ENCODE results near the gene MPND. TPM values are rescaled to one million over a fixed set of nuclear protein-coding genes. Genes with fewer than 3 reads are reported as not detected.

Gene MPND
- total RNA-seq, 1 experiment from 2014 or later: 22.6 TPM

DNA sequence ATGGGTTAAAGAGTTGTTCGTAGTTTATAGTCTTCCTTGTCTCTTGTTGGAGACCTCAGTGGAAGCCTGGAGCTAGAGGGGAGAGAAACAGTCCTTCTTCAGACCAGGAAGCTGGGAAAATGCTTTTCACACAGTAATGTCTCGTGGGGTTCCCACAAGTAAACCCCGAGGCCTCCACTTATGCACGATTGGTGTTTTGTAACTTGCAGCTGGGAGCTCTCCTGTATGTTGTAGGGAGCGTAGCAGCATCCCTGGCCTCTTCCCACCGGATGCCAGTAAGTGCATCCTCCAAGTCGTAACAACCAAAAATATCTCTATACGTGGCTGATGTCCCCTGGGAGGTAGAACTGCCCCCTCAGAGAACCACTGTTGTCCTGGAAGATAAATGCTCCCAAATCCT is 62.6 kb downstream of the MPND start:
- POLR2A ChIA-PET (ENCODE audit: low non-redundant PET): no interaction called here
- CTCF ChIA-PET: no interaction called here

GRCh38 chr19:4406626-4407025 is 63.3 kb downstream of the MPND start:
- DNase-seq (ENCODE audit: low spot score): no peak
- H3K36me3 ChIP-seq (ENCODE audit: insufficient read depth, low read length, poor library complexity, severe bottlenecking): peaks cover 62% of the 10 kb centered on the region

More for the DNA sequence above, 62.6 kb downstream of the MPND start:
- Histone ChIP-seq H3K9me3 (ENCODE audit: low read depth, low read length, poor library complexity, severe bottlenecking) (no peaks in the 10 kb centered on the region), H3K27me3 (replicated peaks; ENCODE audit: insufficient read depth, low read depth, low read length, poor library complexity) (no peaks in the 10 kb centered on the region), H3K4me1 (ENCODE audit: insufficient read depth, low read length, poor library complexity, severe bottlenecking) (peaks cover 3% of the 10 kb centered on the region), H3K4me3 (ENCODE audit: low read depth, low read length, poor library complexity, severe bottlenecking) (no peak overlapping the region), H3K36me3 (ENCODE audit: insufficient read depth, low read length, poor library complexity, severe bottlenecking) (peaks cover 56% of the 10 kb centered on the region), H3K27ac (ENCODE audit: low read depth, low read length, poor library complexity, severe bottlenecking) (no peak overlapping the region)
- no peak for TF ChIP-seq EZH2 (IDR thresholded peaks at IDR 0.05; ENCODE audit: borderline replicate concordance, low read depth, low read length, poor library complexity, severe bottlenecking)
- no peak for TF ChIP-seq CTCF (conservative IDR thresholded peaks at IDR 0.05; ENCODE audit: low read depth, low read length)
- no peak for DNase-seq (ENCODE audit: low spot score)
- intact Hi-C loops (cut with micrococcal nuclease; ENCODE audit: unreplicated experiment): no loop called here
- BruUV-seq (replicated peaks): TSS peak; percentile 4

GRCh38 chr19:4409123-4409933 is 66.0 kb downstream of the MPND start:
- Histone ChIP-seq H3K36me3 (ENCODE audit: insufficient read depth, low read length, poor library complexity, severe bottlenecking) (peaks cover 83% of the 10 kb centered on the region), H3K9me3 (ENCODE audit: low read depth, low read length, poor library complexity, severe bottlenecking) (no peaks in the 10 kb centered on the region), H3K27ac (ENCODE audit: low read depth, low read length, poor library complexity, severe bottlenecking) (no peak overlapping the region), H3K4me1 (ENCODE audit: insufficient read depth, low read length, poor library complexity, severe bottlenecking) (peaks cover 4% of the 10 kb centered on the region), H3K4me3 (ENCODE audit: low read depth, low read length, poor library complexity, severe bottlenecking) (no peak overlapping the region), H3K27me3 (replicated peaks; ENCODE audit: insufficient read depth, low read depth, low read length, poor library complexity) (no peaks in the 10 kb centered on the region)
- no peak for TF ChIP-seq EZH2 (IDR thresholded peaks at IDR 0.05; ENCODE audit: borderline replicate concordance, low read depth, low read length, poor library complexity, severe bottlenecking)
- TF ChIP-seq CTCF (conservative IDR thresholded peaks at IDR 0.05; ENCODE audit: low read depth, low read length): no peak
- TSS peak; percentile 38 for BruUV-seq (replicated peaks)
- ChIA-PET CTCF (no interaction called here), POLR2A (ENCODE audit: low non-redundant PET) (no interaction called here)
- DNase-seq (ENCODE audit: low spot score): no peak
- intact Hi-C loops (cut with micrococcal nuclease; ENCODE audit: unreplicated experiment): no loop called here

More at GRCh38 chr19:4406626-4407025, 63.3 kb downstream of the MPND start:
- no peak overlapping the region for H3K4me3 ChIP-seq (ENCODE audit: low read depth, low read length, poor library complexity, severe bottlenecking)
- intact Hi-C loops (cut with micrococcal nuclease; ENCODE audit: unreplicated experiment): no loop called here
- TF ChIP-seq CTCF (conservative IDR thresholded peaks at IDR 0.05; ENCODE audit: low read depth, low read length) (no peak), EZH2 (IDR thresholded peaks at IDR 0.05; ENCODE audit: borderline replicate concordance, low read depth, low read length, poor library complexity, severe bottlenecking) (no peak)
- no peak overlapping the region for H3K27ac ChIP-seq (ENCODE audit: low read depth, low read length, poor library complexity, severe bottlenecking)
- H3K4me1 ChIP-seq (ENCODE audit: insufficient read depth, low read length, poor library complexity, severe bottlenecking): peaks cover 2% of the 10 kb centered on the region
- ChIA-PET CTCF (no interaction called here), POLR2A (ENCODE audit: low non-redundant PET) (no interaction called here)
- no peaks in the 10 kb centered on the region for H3K27me3 ChIP-seq (replicated peaks; ENCODE audit: insufficient read depth, low read depth, low read length, poor library complexity)
- BruUV-seq (replicated peaks): no TSS peak
- no peaks in the 10 kb centered on the region for H3K9me3 ChIP-seq (ENCODE audit: low read depth, low read length, poor library complexity, severe bottlenecking)

Other genes starting within 250 kb of the MPND start
- gene MAP2K2, start 219.4 kb upstream of the MPND start, total RNA-seq (2021): 185 and 198 TPM in 2 replicates
- gene CREB3L3, start 189.9 kb upstream of the MPND start, total RNA-seq (2021): not detected in 2 replicates
- 36.3 and 39.3 TPM in 2 replicates for gene SIRT6, start 161.0 kb upstream of the MPND start, total RNA-seq (2021)
- gene ANKRD24, start 160.9 kb upstream of the MPND start, total RNA-seq (2021): 10.9 and 12.2 TPM in 2 replicates
- gene EBI3, start 114.0 kb upstream of the MPND start, total RNA-seq (2021): 1.5 and 2.0 TPM in 2 replicates
- 33.3 and 34.7 TPM in 2 replicates for gene YJU2, start 96.5 kb upstream of the MPND start, total RNA-seq (2021)
- not detected in 2 replicates for gene SHD, start 64.3 kb upstream of the MPND start, total RNA-seq (2021)
- not detected in 2 replicates for gene TMIGD2, start 41.2 kb upstream of the MPND start, total RNA-seq (2021)
- gene FSD1, start 39.0 kb upstream of the MPND start, total RNA-seq (2021): 10.4 and 14.4 TPM in 2 replicates
- gene STAP2, start 4.7 kb upstream of the MPND start, total RNA-seq (2021): 2.0 and 3.0 TPM in 2 replicates
- 100 and 108 TPM in 2 replicates for gene SH3GL1, start 57.0 kb downstream of the MPND start, total RNA-seq (2021)
- gene CHAF1A, start 59.1 kb downstream of the MPND start, total RNA-seq (2021): 115 and 119 TPM in 2 replicates
- 49.1 and 56.1 TPM in 2 replicates for gene UBXN6, start 114.2 kb downstream of the MPND start, total RNA-seq (2021)
- gene HDGFL2, start 128.7 kb downstream of the MPND start, total RNA-seq (2021): 89.6 and 94.8 TPM in 2 replicates
- 1.0 and 1.3 TPM in 2 replicates for gene PLIN4, start 174.9 kb downstream of the MPND start, total RNA-seq (2021)
- gene PLIN5, start 191.7 kb downstream of the MPND start, total RNA-seq (2021): 3.0 and 6.8 TPM in 2 replicates
- gene LRG1, start 196.5 kb downstream of the MPND start, total RNA-seq (2021): 0.20 TPM in 1 of 2 replicates, not detected in the other
- gene SEMA6B, start 216.1 kb downstream of the MPND start, total RNA-seq (2021): 9.2 and 12.2 TPM in 2 replicates

All from A673 (cell line).